Mesenchymal stem cell (in vitro differentiated cells and primary cell): ENCODE results near the gene PRR12. TPM values are rescaled to one million over a fixed set of nuclear protein-coding genes. Genes with fewer than 3 reads are reported as not detected.

Source experiments
- DNase-seq: peaks from one replicate; pipeline ENCODE4 v3.0.0-alpha.2; 2013
- H2AFZ ChIP-seq: one replicate; pipeline ENCODE4 v1.6.1; 2013; ENCODE audit warnings: low read depth, mild to moderate bottlenecking, control low read depth, inconsistent platforms, low read length, moderate library complexity
- H2AK5ac ChIP-seq: 2 replicates; pipeline ENCODE4 v1.6.1; 2013; ENCODE audit warnings: low read length, moderate library complexity, mild to moderate bottlenecking, inconsistent platforms; ENCODE audit not compliant: severe bottlenecking
- H2BK120ac ChIP-seq: one replicate; pipeline ENCODE4 v1.6.1; 2013; ENCODE audit warnings: low read depth, mild to moderate bottlenecking, inconsistent platforms, low read length, moderate library complexity
- H2BK12ac ChIP-seq, 2 experiments: one replicate each; pipeline ENCODE4 v1.6.1; 2013; ENCODE audit warnings: inconsistent platforms in 2 of 2, low read length in 2 of 2, mild to moderate bottlenecking in 2 of 2, moderate library complexity in 2 of 2, control low read depth in 1 of 2
- H2BK15ac ChIP-seq: one replicate; pipeline ENCODE4 v1.6.1; 2013; ENCODE audit warnings: mild to moderate bottlenecking, low read depth, inconsistent platforms; ENCODE audit not compliant: poor library complexity, severe bottlenecking
- H2BK5ac ChIP-seq: 2 replicates; pipeline ENCODE4 v1.6.1; 2013; ENCODE audit warnings: low read depth, mild to moderate bottlenecking, low read length, control low read depth, inconsistent platforms; ENCODE audit not compliant: poor library complexity, severe bottlenecking
- H3K14ac ChIP-seq, 2 experiments: one replicate each; pipeline ENCODE4 v1.6.1; 2013; ENCODE audit warnings: inconsistent platforms in 2 of 2, low read length in 2 of 2, control low read depth in 1 of 2, mild to moderate bottlenecking in 1 of 2, moderate library complexity in 1 of 2
- H3K18ac ChIP-seq, 2 experiments: one replicate each; pipeline ENCODE4 v1.6.1; 2013; ENCODE audit warnings: inconsistent platforms in 2 of 2, low read length in 2 of 2, control low read depth in 1 of 2, low read depth in 1 of 2, mild to moderate bottlenecking in 1 of 2
- H3K23ac ChIP-seq, 2 experiments: one replicate each; pipeline ENCODE4 v1.6.1; 2013; ENCODE audit warnings: inconsistent platforms in 2 of 2, low read length in 2 of 2, mild to moderate bottlenecking in 2 of 2, moderate library complexity in 2 of 2, control low read depth in 1 of 2
- H3K27ac ChIP-seq: 2 replicates; pipeline ENCODE4 v1.5.1; 2013; ENCODE audit warnings: mild to moderate bottlenecking, moderate library complexity, low read length, control low read depth, inconsistent platforms; ENCODE audit not compliant: poor library complexity, severe bottlenecking
- H3K27me3 ChIP-seq, 2 experiments: 2 replicates each; pipeline versions ENCODE4 v1.6.1 to v1.7.0; 2013; ENCODE audit warnings: low read length in 2 of 2, mild to moderate bottlenecking in 2 of 2, moderate library complexity in 2 of 2, control low read depth in 1 of 2, inconsistent platforms in 1 of 2; ENCODE audit not compliant: control insufficient read depth in 1 of 2, insufficient read depth in 1 of 2
- H3K36me3 ChIP-seq, 2 experiments: 2 replicates each; pipeline versions ENCODE4 v1.6.1 to v1.7.0; 2013; ENCODE audit warnings: low read length in 2 of 2, control low read depth in 1 of 2, inconsistent platforms in 1 of 2, low read depth in 1 of 2, mild to moderate bottlenecking in 1 of 2; ENCODE audit not compliant: insufficient read depth in 2 of 2, control insufficient read depth in 1 of 2
- H3K4ac ChIP-seq, 2 experiments: one replicate each; pipeline ENCODE4 v1.6.1; 2013; ENCODE audit warnings: inconsistent platforms in 2 of 2, low read length in 2 of 2, mild to moderate bottlenecking in 2 of 2, moderate library complexity in 2 of 2, control low read depth in 1 of 2, low read depth in 1 of 2
- H3K4me1 ChIP-seq: 2 replicates; pipeline ENCODE4 v1.6.1; 2013; ENCODE audit warnings: low read depth, low read length, control low read depth; ENCODE audit not compliant: control insufficient read depth, insufficient read depth
- H3K4me2 ChIP-seq: 2 replicates; pipeline ENCODE4 v1.6.1; 2013; ENCODE audit warnings: low read length, mild to moderate bottlenecking, inconsistent platforms; ENCODE audit not compliant: poor library complexity, severe bottlenecking
- H3K4me3 ChIP-seq, 2 experiments: 2 replicates each; pipeline versions ENCODE4 v1.5.1 to v1.7.0; 2013; ENCODE audit warnings: low read length in 2 of 2, mild to moderate bottlenecking in 2 of 2, control low read depth in 1 of 2, low read depth in 1 of 2; ENCODE audit not compliant: insufficient read depth in 1 of 2
- H3K79me1 ChIP-seq: replicated peaks from 2 replicates; pipeline ENCODE4 v1.6.1; 2013; ENCODE audit warnings: mild to moderate bottlenecking, control low read depth, low read length, inconsistent platforms; ENCODE audit not compliant: poor library complexity, severe bottlenecking
- H3K9ac ChIP-seq: 2 replicates; pipeline ENCODE4 v1.7.0; 2013; ENCODE audit warnings: mild to moderate bottlenecking, low read length, moderate library complexity
- H3K9me3 ChIP-seq: 2 replicates; pipeline ENCODE4 v1.7.0; 2013; ENCODE audit warnings: mild to moderate bottlenecking, low read length; ENCODE audit not compliant: control insufficient read depth
- H4K8ac ChIP-seq: one replicate; pipeline ENCODE4 v1.6.1; 2013; ENCODE audit warnings: inconsistent platforms, mild to moderate bottlenecking, low read length, moderate library complexity
- H4K91ac ChIP-seq: one replicate; pipeline ENCODE4 v1.6.1; 2013; ENCODE audit warnings: mild to moderate bottlenecking, low read length, inconsistent platforms
- WGBS: methylation state at CpG from one replicate; pipeline ENCODE4 v1.1.7; 2013; ENCODE audit warnings: mixed read lengths; 5-methylcytosine and 5-hydroxymethylcytosine counted together
- polyA plus RNA-seq, 2 experiments: library from polyadenylated mRNA; stranded (reverse); fragments of 200-250 nt; gene quantifications; one replicate each; pipeline ENCODE4 v1.2.3, GENCODE V29; 2013

The PRR12 gene, protein sequence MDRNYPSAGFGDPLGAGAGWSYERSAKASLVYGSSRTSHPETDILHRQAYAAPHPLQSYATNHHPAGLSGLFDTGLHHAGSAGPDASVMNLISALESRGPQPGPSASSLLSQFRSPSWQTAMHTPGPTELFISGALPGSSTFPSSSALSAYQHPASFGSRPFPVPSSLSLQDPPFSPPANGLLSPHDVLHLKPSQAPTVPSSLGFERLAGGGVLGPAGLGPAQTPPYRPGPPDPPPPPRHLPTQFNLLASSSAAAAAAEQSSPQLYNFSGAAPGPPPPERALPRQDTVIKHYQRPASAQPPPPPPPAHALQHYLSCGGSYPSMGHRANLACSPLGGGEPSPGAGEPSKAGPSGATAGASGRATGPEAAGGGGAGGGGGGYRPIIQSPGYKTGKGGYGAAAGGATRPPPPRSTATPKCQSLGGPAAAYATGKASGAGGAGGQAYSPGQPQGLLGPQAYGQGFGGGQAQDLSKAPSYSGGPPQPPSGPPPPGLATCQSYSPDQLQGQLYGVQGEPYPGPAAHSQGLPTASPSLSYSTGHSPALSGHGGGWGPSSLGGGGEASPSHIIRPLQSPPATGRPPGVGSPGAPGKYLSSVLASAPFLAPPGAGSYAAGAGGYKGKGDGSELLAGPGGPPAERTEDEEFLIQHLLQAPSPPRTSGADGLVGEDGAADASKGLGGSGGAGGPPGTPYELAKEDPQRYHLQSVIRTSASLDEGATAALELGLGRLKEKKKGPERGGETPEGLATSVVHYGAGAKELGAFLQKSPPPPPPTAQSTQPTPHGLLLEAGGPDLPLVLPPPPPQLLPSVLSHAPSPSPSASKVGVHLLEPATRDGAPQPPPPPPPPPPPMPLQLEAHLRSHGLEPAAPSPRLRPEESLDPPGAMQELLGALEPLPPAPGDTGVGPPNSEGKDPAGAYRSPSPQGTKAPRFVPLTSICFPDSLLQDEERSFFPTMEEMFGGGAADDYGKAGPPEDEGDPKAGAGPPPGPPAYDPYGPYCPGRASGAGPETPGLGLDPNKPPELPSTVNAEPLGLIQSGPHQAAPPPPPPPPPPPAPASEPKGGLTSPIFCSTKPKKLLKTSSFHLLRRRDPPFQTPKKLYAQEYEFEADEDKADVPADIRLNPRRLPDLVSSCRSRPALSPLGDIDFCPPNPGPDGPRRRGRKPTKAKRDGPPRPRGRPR (N-terminal part only)
- 12.1 TPM for polyA plus RNA-seq (2013, experiment 1 of 2)
- 11.2 TPM for polyA plus RNA-seq (2013, experiment 2 of 2)

DNA sequence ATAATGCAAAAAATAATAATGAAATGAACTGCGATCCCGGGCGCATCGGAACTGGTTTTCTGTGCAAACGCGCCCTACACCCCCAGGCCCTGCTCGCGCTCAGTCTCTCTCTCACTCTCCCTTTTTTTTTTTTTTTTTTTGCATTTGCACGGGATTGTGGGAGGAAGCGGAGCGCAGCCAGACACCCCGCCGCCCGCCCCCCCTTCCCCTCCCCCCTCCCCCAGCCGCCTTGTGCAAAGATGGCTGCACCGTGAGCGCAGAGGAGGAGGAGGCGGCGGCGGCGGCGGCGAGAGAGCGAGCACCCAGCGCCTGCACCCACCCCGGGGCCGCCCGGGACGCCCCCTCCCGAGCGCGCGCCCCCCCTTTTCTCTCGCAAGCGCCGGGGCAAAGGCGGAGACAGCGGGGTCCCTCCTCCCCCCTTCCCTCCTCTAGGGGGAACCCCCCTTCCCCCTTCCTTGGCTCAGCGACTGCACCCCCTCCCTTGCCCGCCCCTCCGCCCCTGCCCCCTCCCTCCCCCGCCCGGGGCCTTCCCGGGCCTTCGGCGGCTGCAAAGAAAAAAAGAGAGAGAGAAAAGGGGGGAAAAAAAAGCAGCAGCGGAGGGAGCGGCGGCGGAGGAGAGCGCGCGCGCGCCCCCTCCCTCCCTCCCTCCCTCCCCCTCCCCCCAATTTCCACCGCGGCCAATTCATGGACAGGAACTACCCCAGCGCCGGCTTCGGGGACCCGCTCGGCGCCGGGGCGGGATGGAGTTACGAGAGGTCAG lies at the start of gene PRR12:
Gene PRR12, plus strand, starts transcription at position 212 of the 760 bp plus-strand sequence. Its CDS starts 473 bp downstream, at position 685.
- Histone ChIP-seq H3K4me1 (peaks cover 8% of the 10 kb centered on the region), H3K18ac (peak within 1 kb of the TSS; percentile 97 to 100), H2AFZ (peak within 1 kb of the TSS; percentile 47), H3K9me3 (no peaks in the 10 kb centered on the region), H4K91ac (peak within 1 kb of the TSS; percentile 98), H2BK15ac (peak within 1 kb of the TSS; percentile 98), H2BK120ac (peak within 1 kb of the TSS; percentile 97), H2BK12ac (peak within 1 kb of the TSS; percentile 75 to 99), H4K8ac (peak within 1 kb of the TSS; percentile 90), H2BK5ac (peak within 1 kb of the TSS; percentile 54), H3K9ac (peak within 1 kb of the TSS; percentile 96), H2AK5ac (peak within 1 kb of the TSS; percentile 54), H3K79me1 (peaks cover 4% of the 10 kb centered on the region), H3K4ac (peak within 1 kb of the TSS; percentile 91 to 99), H3K4me2 (peak within 1 kb of the TSS; percentile 92), H3K36me3 (peaks cover 14 to 21% of the 10 kb centered on the region in 2 experiments), H3K27ac (peak within 1 kb of the TSS; percentile 95), H3K23ac (peak within 1 kb of the TSS in 1 of 2 experiments; percentile 100), H3K27me3 (no peaks in the 10 kb centered on the region), H3K4me3 (peak within 1 kb of the TSS; percentile 73 to 90), H3K14ac (peak within 1 kb of the TSS; percentile 93 to 98)
- 0% methylated on average over 9 of the region's 66 CpGs for WGBS
- peak; percentile 84 for DNase-seq

GRCh38 chr19:49541914-49542313 lies 49.1 kb upstream of the PRR12 start:
- Histone ChIP-seq H3K36me3 (peaks cover 7 to 47% of the 10 kb centered on the region in 2 experiments), H2BK5ac (no peak overlapping the region), H3K14ac (no peak overlapping the region), H2BK120ac (no peak overlapping the region), H3K4me1 (peaks cover 3% of the 10 kb centered on the region), H3K4ac (no peak overlapping the region), H4K8ac (no peak overlapping the region), H3K4me3 (no peak overlapping the region), H4K91ac (no peak overlapping the region), H2BK12ac (no peak overlapping the region), H3K23ac (no peak overlapping the region), H3K4me2 (no peak overlapping the region), H2BK15ac (no peak overlapping the region), H3K18ac (no peak overlapping the region), H2AFZ (no peak overlapping the region), H3K27ac (no peak overlapping the region), H3K9ac (no peak overlapping the region), H3K79me1 (no peaks in the 10 kb centered on the region), H2AK5ac (no peak overlapping the region), H3K9me3 (no peaks in the 10 kb centered on the region), H3K27me3 (no peaks in the 10 kb centered on the region)
- no peak for DNase-seq
- 91% methylated on average over 6 of the region's 6 CpGs for WGBS

DNA sequence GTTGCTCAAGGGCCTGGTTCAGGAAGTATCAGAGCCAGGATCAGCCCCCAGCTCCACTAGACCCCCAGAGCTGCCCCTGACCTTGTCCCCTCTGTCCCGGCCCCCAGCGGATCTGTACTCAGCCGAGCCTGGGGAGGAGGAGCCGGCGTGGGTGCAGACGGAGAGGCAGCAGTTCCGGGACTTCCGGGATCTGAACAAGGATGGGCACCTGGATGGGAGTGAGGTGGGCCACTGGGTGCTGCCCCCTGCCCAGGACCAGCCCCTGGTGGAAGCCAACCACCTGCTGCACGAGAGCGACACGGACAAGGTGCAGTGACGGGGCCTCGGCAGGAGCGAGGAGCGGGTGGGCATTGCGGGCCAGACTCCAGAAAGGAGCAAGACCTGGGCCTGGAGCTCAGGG lies 48.5 kb upstream of the PRR12 start:
- H2BK12ac ChIP-seq = no peak overlapping the region

More for the DNA sequence above, 48.5 kb upstream of the PRR12 start:
- Histone ChIP-seq H3K79me1 (no peaks in the 10 kb centered on the region), H2BK15ac (no peak overlapping the region), H3K18ac (no peak overlapping the region), H2BK120ac (no peak overlapping the region), H2BK5ac (no peak overlapping the region), H2AK5ac (no peak overlapping the region), H3K4me2 (no peak overlapping the region), H3K27me3 (no peaks in the 10 kb centered on the region), H3K9me3 (no peaks in the 10 kb centered on the region), H3K23ac (no peak overlapping the region), H3K9ac (no peak overlapping the region), H3K14ac (no peak overlapping the region), H3K27ac (no peak overlapping the region), H3K36me3 (peaks cover 7 to 42% of the 10 kb centered on the region in 2 experiments), H3K4me3 (no peak overlapping the region), H4K8ac (no peak overlapping the region), H3K4ac (no peak overlapping the region), H3K4me1 (peaks cover 3% of the 10 kb centered on the region), H2AFZ (no peak overlapping the region), H4K91ac (no peak overlapping the region)
- WGBS = 89% methylated on average over 16 of the region's 16 CpGs
- no peak for DNase-seq
